IPS-20b (cell line): ENCODE results near the gene RIPK4.
A peak's percentile ranks its signal among the peaks of the same experiment; 100 is the strongest.

ENCODE experiments used
- H3K27ac ChIP-seq: one replicate; pipeline ENCODE4 v1.5.1; 2013; ENCODE audit warnings: low read length
- H3K27me3 ChIP-seq: 2 replicates; pipeline ENCODE4 v1.6.1; 2013; ENCODE audit warnings: mild to moderate bottlenecking, low read length, inconsistent platforms; ENCODE audit not compliant: insufficient read depth
- H3K36me3 ChIP-seq: 2 replicates; pipeline ENCODE4 v1.6.1; 2013; ENCODE audit warnings: low read depth, mild to moderate bottlenecking, inconsistent platforms, low read length, moderate library complexity; ENCODE audit not compliant: insufficient read depth
- H3K4me1 ChIP-seq: 2 replicates; pipeline ENCODE4 v1.6.1; 2013; ENCODE audit warnings: mild to moderate bottlenecking, control low read depth, inconsistent platforms, low read length, moderate library complexity; ENCODE audit not compliant: insufficient read depth
- H3K4me3 ChIP-seq: 2 replicates; pipeline ENCODE4 v1.5.1; 2013; ENCODE audit warnings: mild to moderate bottlenecking, low read length, inconsistent platforms
- H3K9ac ChIP-seq: 2 replicates; pipeline ENCODE4 v1.6.1; 2013; ENCODE audit warnings: low read depth, mild to moderate bottlenecking, inconsistent platforms, low read length, moderate library complexity
- H3K9me3 ChIP-seq: 2 replicates; pipeline ENCODE4 v1.6.1; 2013; ENCODE audit warnings: mild to moderate bottlenecking, low read depth, low read length, inconsistent platforms; ENCODE audit not compliant: insufficient read depth

Gene RIPK4

GRCh38 chr21:41775149-41775472 is 8.3 kb upstream of the RIPK4 start:
- H3K27ac ChIP-seq: no peak overlapping the region
- no peaks in the 10 kb centered on the region for H3K9me3 ChIP-seq
- no peaks in the 10 kb centered on the region for H3K36me3 ChIP-seq
- peaks cover 48% of the 10 kb centered on the region for H3K27me3 ChIP-seq
- no peak overlapping the region for H3K4me3 ChIP-seq
- peaks cover 16% of the 10 kb centered on the region; the same call in 1 of the 2 replicates for H3K4me1 ChIP-seq
- no peak overlapping the region for H3K9ac ChIP-seq

GRCh38 chr21:41774467-41775148 is 7.8 kb upstream of the RIPK4 start:
- Histone ChIP-seq H3K27ac (no peak overlapping the region), H3K4me3 (no peak overlapping the region), H3K4me1 (peaks cover 15% of the 10 kb centered on the region; the same call in 1 of the 2 replicates), H3K9me3 (no peaks in the 10 kb centered on the region), H3K36me3 (no peaks in the 10 kb centered on the region), H3K9ac (no peak overlapping the region), H3K27me3 (peaks cover 51% of the 10 kb centered on the region)

DNA sequence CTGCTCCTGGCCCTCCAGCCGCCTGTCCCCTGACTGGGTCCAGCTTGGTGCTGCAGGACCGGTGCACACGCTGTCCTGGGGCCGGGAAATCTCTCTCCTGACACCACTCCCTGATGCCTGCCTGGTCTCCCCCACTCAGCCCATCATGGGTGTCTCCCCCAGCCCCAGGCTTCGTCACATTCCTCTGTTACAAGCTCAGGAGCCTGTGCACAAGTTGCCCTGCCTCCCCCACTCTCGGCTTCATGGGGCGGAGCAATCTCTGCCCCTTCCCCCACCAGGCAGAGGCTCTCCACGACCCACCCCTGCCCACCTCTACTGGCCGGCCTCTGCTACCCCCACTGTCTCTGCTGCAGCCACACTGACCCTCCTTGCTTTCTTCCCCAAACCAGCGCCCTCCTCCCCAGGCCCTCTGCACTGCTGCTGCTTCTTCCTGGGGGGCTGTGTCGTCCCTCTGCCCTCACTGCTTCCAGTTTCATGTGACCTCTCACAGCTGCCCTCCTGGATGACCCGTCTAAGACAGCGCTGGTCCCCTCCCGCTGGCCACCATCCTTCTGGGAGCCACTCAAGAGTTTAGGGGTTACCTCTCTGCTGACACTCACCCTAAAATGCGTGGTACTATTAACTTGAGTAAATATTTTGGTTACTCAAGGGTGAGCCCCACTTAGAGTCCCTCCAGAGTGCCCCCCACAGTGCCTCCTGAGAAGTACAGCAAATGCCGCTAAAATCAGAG is 5.7 kb upstream of the RIPK4 start:
- Histone ChIP-seq H3K27me3 (peaks cover 67% of the 10 kb centered on the region), H3K4me3 (no peak overlapping the region), H3K9me3 (no peaks in the 10 kb centered on the region), H3K36me3 (no peaks in the 10 kb centered on the region), H3K4me1 (peaks cover 14% of the 10 kb centered on the region; the same call in 1 of the 2 replicates), H3K9ac (no peak overlapping the region), H3K27ac (no peak overlapping the region)

DNA sequence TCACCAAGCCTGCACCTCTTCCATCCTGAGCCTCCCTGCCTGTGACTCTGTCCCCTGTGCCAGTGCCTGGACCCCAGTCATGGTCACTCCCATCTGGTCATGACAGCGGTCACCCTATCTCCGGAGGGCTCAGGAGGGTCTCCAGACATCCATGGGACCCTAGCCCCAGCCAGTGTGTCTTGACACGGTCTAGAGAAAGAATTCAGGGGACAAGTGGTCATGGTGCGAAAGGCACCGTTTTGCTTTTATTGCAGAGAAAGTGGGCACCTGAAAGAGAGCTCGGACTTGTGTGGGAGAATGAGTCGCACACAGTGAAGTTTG is 4.7 kb upstream of the RIPK4 start:
- peaks cover 69% of the 10 kb centered on the region for H3K27me3 ChIP-seq

DNA sequence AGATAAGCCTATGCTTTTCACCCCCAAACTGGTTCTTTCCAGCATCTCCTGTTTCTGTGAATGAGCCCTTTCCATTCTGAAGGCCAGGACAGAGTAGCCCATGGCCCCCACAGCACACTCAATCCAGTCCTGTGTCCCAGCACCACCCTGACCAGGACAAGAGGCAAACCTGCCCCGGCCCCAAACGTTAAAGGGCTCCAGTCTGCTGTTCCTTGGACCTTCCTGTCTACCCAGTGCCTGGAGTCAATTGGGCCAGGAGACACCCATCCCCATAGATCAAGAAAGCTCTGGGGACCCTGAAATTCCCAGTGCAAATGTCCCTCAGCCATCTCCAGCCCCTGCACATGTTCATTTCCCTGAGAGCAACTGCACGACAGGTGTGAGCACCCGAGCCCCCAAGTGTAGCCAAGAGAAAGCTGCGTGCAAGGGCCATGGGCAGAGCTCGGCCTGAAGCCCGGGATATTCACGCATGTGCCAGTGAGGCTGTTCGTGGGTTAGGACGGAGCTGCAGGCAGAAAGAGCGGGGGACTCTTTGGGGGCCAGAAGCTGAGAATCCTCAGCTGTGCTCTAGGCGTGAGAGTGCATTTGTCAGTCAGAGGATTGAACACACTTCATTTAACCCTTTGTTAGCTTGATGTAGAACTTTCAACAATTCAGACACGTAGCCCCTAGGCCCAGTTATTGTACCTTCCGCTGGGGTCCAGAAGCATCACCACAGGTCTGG is 4.2 kb upstream of the RIPK4 start:
- Histone ChIP-seq H3K27me3 (peaks cover 74% of the 10 kb centered on the region), H3K9me3 (no peaks in the 10 kb centered on the region), H3K4me3 (no peak overlapping the region), H3K27ac (no peak overlapping the region), H3K9ac (no peak overlapping the region), H3K4me1 (peaks cover 17% of the 10 kb centered on the region; the same call in 1 of the 2 replicates), H3K36me3 (no peaks in the 10 kb centered on the region)

More for the DNA sequence above, 4.7 kb upstream of the RIPK4 start:
- H3K4me3 ChIP-seq: no peak overlapping the region
- H3K9ac ChIP-seq: no peak overlapping the region
- peaks cover 17% of the 10 kb centered on the region; the same call in 1 of the 2 replicates for H3K4me1 ChIP-seq
- no peaks in the 10 kb centered on the region for H3K9me3 ChIP-seq
- H3K36me3 ChIP-seq: no peaks in the 10 kb centered on the region
- no peak overlapping the region for H3K27ac ChIP-seq

GRCh38 chr21:41769933-41770332 is 3.1 kb upstream of the RIPK4 start:
- no peak overlapping the region for H3K4me3 ChIP-seq
- H3K4me1 ChIP-seq: peaks cover 24% of the 10 kb centered on the region; the same call in 1 of the 2 replicates
- peaks cover 85% of the 10 kb centered on the region for H3K27me3 ChIP-seq
- no peaks in the 10 kb centered on the region for H3K9me3 ChIP-seq
- H3K9ac ChIP-seq: no peak overlapping the region
- H3K27ac ChIP-seq: no peak overlapping the region
- H3K36me3 ChIP-seq: no peaks in the 10 kb centered on the region

GRCh38 chr21:41769521-41769920 is 2.7 kb upstream of the RIPK4 start:
- H3K27me3 ChIP-seq: peaks cover 89% of the 10 kb centered on the region

DNA sequence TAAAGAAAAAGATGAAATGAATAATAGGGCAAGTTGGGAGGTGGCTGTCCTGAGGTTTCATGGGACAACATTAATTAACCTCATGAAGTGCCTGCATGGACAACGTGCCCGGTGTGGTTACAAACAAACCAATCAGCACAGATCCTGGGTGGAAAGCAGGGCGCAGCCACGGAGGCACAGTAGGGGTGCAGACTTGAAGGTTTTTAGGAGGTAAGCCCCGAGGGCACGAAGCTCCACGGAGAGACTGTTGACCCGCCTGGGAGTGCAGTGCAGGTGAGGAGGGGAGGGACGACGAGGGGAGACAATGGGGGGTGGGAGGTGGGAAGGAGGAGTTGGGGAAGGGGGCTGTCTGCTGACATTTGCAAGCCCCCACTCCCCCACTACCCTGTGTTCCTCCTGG is 2.3 kb upstream of the RIPK4 start:
- H3K27me3 ChIP-seq: peaks cover 94% of the 10 kb centered on the region
- H3K4me1 ChIP-seq: peaks cover 32% of the 10 kb centered on the region
- H3K36me3 ChIP-seq: no peaks in the 10 kb centered on the region
- H3K9me3 ChIP-seq: no peaks in the 10 kb centered on the region
- H3K27ac ChIP-seq: no peak overlapping the region
- H3K9ac ChIP-seq: no peak overlapping the region
- H3K4me3 ChIP-seq: peak overlapping the region; percentile 61

More at GRCh38 chr21:41769521-41769920, 2.7 kb upstream of the RIPK4 start:
- no peaks in the 10 kb centered on the region for H3K36me3 ChIP-seq
- H3K9ac ChIP-seq: no peak overlapping the region
- peaks cover 28% of the 10 kb centered on the region; the same call in 1 of the 2 replicates for H3K4me1 ChIP-seq
- no peak overlapping the region for H3K27ac ChIP-seq
- H3K4me3 ChIP-seq: no peak overlapping the region
- H3K9me3 ChIP-seq: no peaks in the 10 kb centered on the region

DNA sequence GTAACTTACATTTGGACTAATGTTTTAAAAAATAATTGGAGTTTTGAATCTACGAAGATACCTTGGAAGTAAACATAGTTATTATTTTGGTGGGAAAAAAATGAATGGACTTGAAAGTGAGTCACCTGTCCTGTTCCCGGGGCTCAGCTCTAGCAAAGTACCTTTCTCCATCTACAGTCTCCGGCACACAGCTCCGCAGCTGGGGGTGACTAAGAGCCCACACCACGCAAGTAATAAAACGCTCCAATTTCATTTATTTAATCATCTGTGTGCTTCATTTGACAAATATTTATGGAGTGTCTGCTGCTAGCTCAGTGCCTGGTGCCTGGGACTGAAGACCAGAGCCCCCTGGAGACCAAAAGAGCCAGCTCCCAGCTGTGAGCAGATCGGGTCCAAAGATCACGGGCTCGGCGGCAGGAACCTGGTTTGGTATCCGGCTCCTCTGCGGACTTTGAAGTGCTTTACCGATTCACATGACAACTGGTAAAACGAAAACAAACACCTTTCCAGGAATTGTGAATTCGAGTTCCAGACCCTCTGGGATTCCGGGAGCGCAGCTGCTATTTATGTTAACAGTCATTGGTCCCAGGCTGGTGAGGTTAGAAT is 1.7 kb upstream of the RIPK4 start:
- no peak overlapping the region for H3K9ac ChIP-seq
- no peaks in the 10 kb centered on the region for H3K9me3 ChIP-seq
- no peaks in the 10 kb centered on the region for H3K36me3 ChIP-seq
- peaks cover 37% of the 10 kb centered on the region for H3K4me1 ChIP-seq
- no peak overlapping the region for H3K27ac ChIP-seq
- H3K27me3 ChIP-seq: peaks cover 99% of the 10 kb centered on the region
- H3K4me3 ChIP-seq: peak overlapping the region; percentile 61

DNA sequence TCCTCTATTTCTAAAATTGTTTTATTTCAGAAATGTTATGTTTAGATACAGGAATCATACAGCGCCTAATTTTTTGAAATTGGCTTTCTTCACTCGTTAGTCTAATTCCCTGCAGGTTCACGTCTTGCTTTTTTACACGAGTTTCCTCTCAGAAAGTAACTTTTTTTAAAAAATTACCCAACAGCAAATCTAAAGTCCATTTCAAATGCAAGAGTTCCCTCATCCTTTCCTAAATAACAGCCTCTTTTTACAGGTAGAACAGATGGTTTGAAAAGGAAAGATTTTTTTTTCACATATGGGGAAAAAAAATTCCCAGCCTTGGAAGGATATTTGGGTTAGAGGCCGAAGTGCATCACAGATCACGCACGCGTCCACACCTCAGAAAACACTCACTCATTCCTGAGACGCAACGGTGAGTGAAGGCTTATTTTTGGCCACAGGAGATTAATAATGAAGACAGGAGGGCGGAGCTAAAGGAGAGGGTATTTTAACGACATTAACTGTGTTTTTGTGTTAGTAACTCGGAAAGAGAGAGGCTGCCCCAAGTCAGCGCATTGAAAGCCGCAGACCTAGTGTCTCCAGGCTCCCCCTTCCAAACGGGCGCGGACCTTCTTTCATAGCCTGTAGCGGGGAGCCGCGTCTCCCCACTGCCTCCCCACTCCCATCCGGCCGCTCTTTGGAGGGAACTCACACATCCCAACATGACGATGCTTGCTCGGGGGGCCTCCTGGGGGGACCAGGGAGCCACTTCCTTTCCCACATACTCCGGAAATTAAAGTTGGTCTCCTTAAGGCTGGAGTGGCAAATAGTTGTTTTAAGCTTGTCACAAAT is 969 bp upstream of the RIPK4 start:
- H3K27ac ChIP-seq: no peak overlapping the region
- H3K9ac ChIP-seq: no peak overlapping the region
- H3K27me3 ChIP-seq: peaks cover 100% of the 10 kb centered on the region
- H3K36me3 ChIP-seq: no peaks in the 10 kb centered on the region
- H3K4me3 ChIP-seq: peak overlapping the region; percentile 61
- H3K4me1 ChIP-seq: peaks cover 43% of the 10 kb centered on the region
- no peaks in the 10 kb centered on the region for H3K9me3 ChIP-seq
